T-helper 1 cell treated with Interleukin-12 subunit alpha and Interleukin-12 subunit beta and Interleukin-4 antibody, amounts not matched to agents 30 ng/mL and 1 ng/mL, for 36 hours (primary cell): ENCODE results near the gene ATE1. TPM values are rescaled to one million over a fixed set of nuclear protein-coding genes. Genes with fewer than 3 reads are reported as not detected.
"Not testable (repeated sequence)": the region's sequence is repeated elsewhere in the genome, so short reads cannot be mapped to it uniquely, and the experiment has no call there.

Experiments used
- intact Hi-C: fragments of 100-400 bp; cut with micrococcal nuclease; formaldehyde crosslinking; loops from one replicate; pipeline ENCODE4 v1.15.1; 2024
- total RNA-seq: library from RNA; stranded (reverse); gene quantifications from 2 replicates; pipeline ENCODE4 v1.2.3, GENCODE V29; 2022

ATE1 gene
- total RNA-seq, 1 donor from 2014 or later: 26.4 TPM

GRCh38 chr10:121930268-121931085, 2.6 kb upstream of the ATE1 start:
- intact Hi-C loops: not testable (repeated sequence)

GRCh38 chr10:121929585-121930267, 1.9 kb upstream of the ATE1 start:
- intact Hi-C loops: loop anchor here (2.0 kb wide), 1 partner anchor 1079 kb away; the partner anchor contains the start of genes ACADSB and IKZF5

GRCh38 chr10:121928528-121928884, 675 bp upstream of the ATE1 start:
- intact Hi-C loops: loop anchor here (1.0 to 2.0 kb wide), 4 partner anchors 46 to 1226 kb away; partner anchors contain the start of genes ACADSB, BUB3, IKZF5 and WDR11

- intact Hi-C loops: loop anchor here (1.0 to 2.0 kb wide), 3 partner anchors 27 to 951 kb away; partner anchors contain the start of genes FAM24B and PLEKHA1
Observed at GRCh38 chr10:121927318-121927840, 452 bp downstream of the ATE1 start.

GRCh38 chr10:121926671-121927317, 1.0 kb downstream of the ATE1 start:
- intact Hi-C loops: loop anchor here (1.0 to 2.0 kb wide), 3 partner anchors 26 to 952 kb away; partner anchors contain the start of genes FAM24B and PLEKHA1

- intact Hi-C loops: loop anchor here (2.0 kb wide), 2 partner anchors 25 to 953 kb away; partner anchors contain the start of gene FAM24B
Observed at GRCh38 chr10:121926157-121926556, 1.7 kb downstream of the ATE1 start.

GRCh38 chr10:121921238-121921931, 6.4 kb downstream of the ATE1 start:
- intact Hi-C loops: no loop called here

GRCh38 chr10:121919666-121920065, 8.2 kb downstream of the ATE1 start:
- intact Hi-C loops: no loop called here

GRCh38 chr10:121918800-121919199, 9.0 kb downstream of the ATE1 start:
- intact Hi-C loops: not testable (repeated sequence)

GRCh38 chr10:121914661-121915060, 13.2 kb downstream of the ATE1 start:
- intact Hi-C loops: no loop called here

- intact Hi-C loops: no loop called here
Observed at GRCh38 chr10:121911421-121911697, 16.5 kb downstream of the ATE1 start.

- intact Hi-C loops: no loop called here
Observed at GRCh38 chr10:121910673-121911420, 17.0 kb downstream of the ATE1 start.

- intact Hi-C loops: loop anchor here (5.0 kb wide), 1 partner anchor 168 kb away; no protein-coding TSS in a partner anchor
Observed at GRCh38 chr10:121904888-121905287, 22.9 kb downstream of the ATE1 start.

GRCh38 chr10:121900443-121901174, 27.2 kb downstream of the ATE1 start:
- intact Hi-C loops: loop anchor here (1.0 to 5.0 kb wide), 4 partner anchors 26 to 957 kb away; no protein-coding TSS in a partner anchor

GRCh38 chr10:121899727-121900126, 28.1 kb downstream of the ATE1 start:
- intact Hi-C loops: loop anchor here (1.0 to 5.0 kb wide), 4 partner anchors 27 to 956 kb away; no protein-coding TSS in a partner anchor

GRCh38 chr10:121891103-121891502, 36.7 kb downstream of the ATE1 start:
- intact Hi-C loops: no loop called here

GRCh38 chr10:121889212-121889611, 38.6 kb downstream of the ATE1 start:
- intact Hi-C loops: no loop called here

- intact Hi-C loops: loop anchor here (1.0 kb wide), 4 partner anchors 63 to 944 kb away; no protein-coding TSS in a partner anchor
Observed at GRCh38 chr10:121886997-121887622, 40.7 kb downstream of the ATE1 start.

- intact Hi-C loops: no loop called here
Observed at GRCh38 chr10:121886181-121886580, 41.6 kb downstream of the ATE1 start.
